Heart left ventricle (tissue), 16 donors: Measurements from ENCODE around the gene SLC38A2. TPM values are rescaled to one million over a fixed set of nuclear protein-coding genes. Genes with fewer than 3 reads are reported as not detected.
A peak's percentile ranks its signal among the peaks of the same experiment; 100 is the strongest.

Experiments used
- ATAC-seq, 4 donors: fragments of 200-7000 bp; cut with Tn5 transposase; one replicate each; pipeline ENCODE4 v1.9.1; 2020 to 2022; ENCODE audit warnings: moderate library complexity in 4 of 4, mild to moderate bottlenecking in 3 of 4, moderate number of reproducible peaks in 1 of 4
- DNase-seq, 5 donors: peaks; one replicate each; pipeline ENCODE4 v3.0.0-alpha.2; 2020
- H3K27ac ChIP-seq, 12 donors: fragments of 200-600 bp; sonication (generic) in 4 of 12; one replicate each; pipeline versions ENCODE4 v1.5.0 to v1.8.0; 2016 to 2022; ENCODE audit warnings: mild to moderate bottlenecking in 2 of 12
- H3K27me3 ChIP-seq, 9 donors: fragments of 200-600 bp; sonication (generic) in 2 of 9; one replicate each; pipeline versions ENCODE4 v1.5.1 to v1.8.0; 2016 to 2022; ENCODE audit warnings: mild to moderate bottlenecking in 3 of 9
- H3K36me3 ChIP-seq, 9 donors: fragments of 200-600 bp; sonication (generic) in 2 of 9; one replicate each; pipeline versions ENCODE4 v1.5.0 to v1.8.0; 2018 to 2022; ENCODE audit warnings: mild to moderate bottlenecking in 2 of 9
- H3K4me1 ChIP-seq, 12 donors: fragments of 200-600 bp; sonication (generic) in 4 of 12; one replicate each; pipeline versions ENCODE4 v1.5.0 to v1.8.0; 2016 to 2022; ENCODE audit warnings: mild to moderate bottlenecking in 3 of 12
- H3K4me3 ChIP-seq, 12 donors: fragments of 200-600 bp; sonication (generic) in 4 of 12; one replicate each; pipeline versions ENCODE4 v1.5.0 to v1.8.0; 2017 to 2022; ENCODE audit warnings: mild to moderate bottlenecking in 9 of 12, moderate library complexity in 4 of 12
- H3K9me3 ChIP-seq, 12 donors: fragments of 200-600 bp; sonication (generic) in 4 of 12; one replicate each; pipeline versions ENCODE4 v1.5.0 to v1.8.0; 2016 to 2022; ENCODE audit warnings: mild to moderate bottlenecking in 1 of 12
- POLR2A ChIP-seq, 2 donors: fragments of 450-650 bp; IDR thresholded peaks; one replicate each; pipeline ENCODE4 v1.6.1; 2017; ENCODE audit warnings: antibody characterized with exemption in 2 of 2, mild to moderate bottlenecking in 2 of 2, moderate library complexity in 2 of 2
- WGBS, 4 donors: extraction: QIAGEN DNeasy Blood & Tissue Kit in 2 of 4; methylation state at CpG; one replicate each; pipeline versions ENCODE4 v1.1.5 to v1.1.7; 2013 to 2018; 5-methylcytosine and 5-hydroxymethylcytosine counted together
- intact Hi-C, 10 donors: fragments of 100-400 bp; cut with DNase I; formaldehyde crosslinking; loops; one replicate each; pipeline versions ENCODE4 v1.11.1 to v1.14.2; 2022
- polyA plus RNA-seq, 2 donors: library from polyadenylated mRNA; stranded (reverse); fragments of 200-250 nt; gene quantifications; one replicate each; pipeline ENCODE4 v1.2.3, GENCODE V29; 2013
- total RNA-seq, 9 donors: library from RNA; depleted of rRNA in 2 of 9; stranded (reverse); fragments of >200 nt in 2 of 9; fragmentation: NEBNext Ultra II Directional in 3 of 9; extraction: Animal tissue kit (Norgen Biotek cat#: 25700) in 3 of 9; gene quantifications; one replicate each; pipeline versions ENCODE4 v1.1.0 to v1.2.4, GENCODE V29; 2016 to 2023
- TF ChIP-seq, protein P1 (sequence below), 12 donors: fragments of 200-600 bp; sonication (generic) in 4 of 12; IDR thresholded peaks; one replicate each; pipeline versions ENCODE4 v1.5.0 to v1.8.0; 2018 to 2022; ENCODE audit warnings: antibody characterized with exemption in 12 of 12, mild to moderate bottlenecking in 5 of 12
- donor health status: ischemic (EF 13 %, LVEDD 7.1; RV severe dilation, severe dysfunction).
- donor health status: healthy with polysubstance abuse.
- donor health status: DM: no; HTN: yes; CAD: no.
- donor health status: DM: no; HTN: no; CAD: no.
- donor health status: ischemic (EF 25% LVEDD 6.9; RV normal size, moderate dysfunction).
- donor health status: ischemic (EF 25% LVEDD 5.7; RV mildly dilated, moderate dysfunction).
- donor health status: healthy.
- donor health status: DM: yes; HTN: yes; CAD: no.
- donor health status: ischemic (EF 35%, LVEDD 5.7; RV mildly dilated, moderate dysfunction).
- donor health status: nonischemic (EF 11% LVEDD 7.7; RV severe dilation, severe dysfunction).
- donor health status: DM: yes; HTN: yes; CAD: no.
- donor health status: PGD.
- donor health status: ischemic (EF 29% LVEDD 5.4; RV normal size, mild dysfunction).
- donor health status: nonischemic (EF 23%, LVEDD 6.1; RV moderate dilation, normal function).

The SLC38A2 gene
- total and polyA plus RNA-seq, 11 donors, result 39.7 to 373 (median 161) TPM

DNA sequence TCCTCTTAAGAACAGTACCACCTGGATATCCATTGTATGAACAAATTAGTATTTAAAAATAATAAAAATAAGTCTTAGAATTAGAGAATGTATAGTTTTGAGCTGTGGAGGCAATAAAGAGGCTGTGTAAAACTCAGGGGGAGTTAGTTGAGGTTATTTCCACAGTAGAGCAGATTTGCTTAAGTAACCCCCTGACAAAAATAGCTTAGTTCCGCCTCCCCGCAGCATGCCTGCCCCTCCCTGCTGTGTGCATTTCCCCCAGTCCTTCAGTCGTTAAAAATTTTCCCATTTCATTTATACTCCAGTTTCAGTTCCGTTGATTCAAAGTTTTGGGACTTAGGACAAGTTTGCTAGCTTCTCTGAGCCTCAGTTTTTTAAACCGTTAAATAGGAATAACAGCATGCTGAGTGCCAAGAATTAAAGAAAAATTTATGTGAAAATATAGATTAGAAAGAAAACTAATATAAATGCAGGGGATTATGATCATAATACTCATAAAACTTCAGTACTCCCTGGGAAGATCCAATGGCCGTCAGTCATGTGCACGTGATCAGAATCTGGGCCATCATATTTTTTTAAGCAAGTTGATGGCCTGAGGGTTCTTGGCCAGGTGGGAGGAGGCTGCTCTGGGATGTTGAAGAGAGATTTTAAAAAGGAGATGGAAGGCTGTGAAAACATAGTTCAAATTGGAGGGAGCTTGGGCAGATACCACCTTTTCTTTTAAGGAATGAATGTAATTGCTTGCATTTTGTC lies 14.5 kb upstream of the SLC38A2 start:
- H3K9me3 ChIP-seq, result peaks cover 0 to 4% (median 0%) of the 10 kb centered on the region in 12 donors
- intact Hi-C loops, result loop anchor here in 6 of 10 donors (5.0 to 10.0 kb wide), 9 partner anchors 78 to 392 kb away; partner anchors contain the start of gene SCAF11 (in 1 of the 6)
- H3K4me1 ChIP-seq, result peaks cover 0 to 77% (median 53%) of the 10 kb centered on the region in 12 donors
- H3K4me3 ChIP-seq, result peak overlapping the region in 9 of 12 donors; percentile 1 to 36 (median 17)
- 10 to 20% (median 14%) methylated on average over 7 of the region's 7 CpGs for WGBS, 4 donors
- H3K27me3 ChIP-seq, result no peaks in the 10 kb centered on the region
- no peak for ATAC-seq
- peak; percentile 60 to 69 (median 64) for DNase-seq
- H3K36me3 ChIP-seq, result no peaks in the 10 kb centered on the region
- H3K27ac ChIP-seq, result peak overlapping the region in 11 of 12 donors; percentile 53 to 100 (median 99)
- TF ChIP-seq, protein P1, sequence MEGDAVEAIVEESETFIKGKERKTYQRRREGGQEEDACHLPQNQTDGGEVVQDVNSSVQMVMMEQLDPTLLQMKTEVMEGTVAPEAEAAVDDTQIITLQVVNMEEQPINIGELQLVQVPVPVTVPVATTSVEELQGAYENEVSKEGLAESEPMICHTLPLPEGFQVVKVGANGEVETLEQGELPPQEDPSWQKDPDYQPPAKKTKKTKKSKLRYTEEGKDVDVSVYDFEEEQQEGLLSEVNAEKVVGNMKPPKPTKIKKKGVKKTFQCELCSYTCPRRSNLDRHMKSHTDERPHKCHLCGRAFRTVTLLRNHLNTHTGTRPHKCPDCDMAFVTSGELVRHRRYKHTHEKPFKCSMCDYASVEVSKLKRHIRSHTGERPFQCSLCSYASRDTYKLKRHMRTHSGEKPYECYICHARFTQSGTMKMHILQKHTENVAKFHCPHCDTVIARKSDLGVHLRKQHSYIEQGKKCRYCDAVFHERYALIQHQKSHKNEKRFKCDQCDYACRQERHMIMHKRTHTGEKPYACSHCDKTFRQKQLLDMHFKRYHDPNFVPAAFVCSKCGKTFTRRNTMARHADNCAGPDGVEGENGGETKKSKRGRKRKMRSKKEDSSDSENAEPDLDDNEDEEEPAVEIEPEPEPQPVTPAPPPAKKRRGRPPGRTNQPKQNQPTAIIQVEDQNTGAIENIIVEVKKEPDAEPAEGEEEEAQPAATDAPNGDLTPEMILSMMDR (IDR thresholded peaks at IDR 0.05), result no peak

DNA sequence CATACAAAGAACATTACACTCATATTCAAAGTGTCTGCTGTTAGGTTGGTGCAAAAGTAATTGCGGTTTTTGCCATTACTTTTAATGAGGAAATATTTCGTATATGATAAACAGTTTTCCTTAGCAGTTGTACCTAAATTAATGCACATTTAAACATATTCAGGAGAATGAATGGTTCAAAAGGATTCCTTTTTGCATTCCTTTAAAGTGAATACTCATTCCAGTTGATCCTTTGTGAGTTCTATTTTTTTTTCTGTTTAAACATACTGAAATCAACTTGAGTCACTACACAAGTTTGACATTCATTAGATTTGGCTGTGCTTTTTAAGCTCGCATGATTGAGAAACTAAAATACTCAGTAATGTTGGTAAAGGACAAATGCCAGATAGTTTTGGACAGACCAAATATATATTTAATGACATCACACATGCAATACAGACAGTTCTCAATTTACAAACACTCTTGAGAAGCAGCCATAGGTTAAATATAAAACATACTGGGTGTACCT lies 13.8 kb upstream of the SLC38A2 start:
- DNase-seq (no peak), ATAC-seq (no peak)
- H3K36me3 ChIP-seq, result no peaks in the 10 kb centered on the region
- intact Hi-C loops, result loop anchor here in 6 of 10 donors (5.0 to 10.0 kb wide), 9 partner anchors 78 to 392 kb away; partner anchors contain the start of gene SCAF11 (in 1 of the 6)
- peak overlapping the region in 11 of 12 donors; percentile 53 to 100 (median 99) for H3K27ac ChIP-seq
- TF ChIP-seq, protein P1 (IDR thresholded peaks at IDR 0.05), result no peak
- H3K27me3 ChIP-seq, result no peaks in the 10 kb centered on the region
- WGBS, 4 donors, result 48 to 59% (median 52%) methylated on average over 3 of the region's 3 CpGs
- peak overlapping the region in 8 of 12 donors; percentile 5 to 36 (median 18) for H3K4me3 ChIP-seq
- H3K4me1 ChIP-seq, result peaks cover 0 to 81% (median 51%) of the 10 kb centered on the region in 12 donors
- H3K9me3 ChIP-seq, result peaks cover 0 to 4% (median 0%) of the 10 kb centered on the region in 12 donors

DNA sequence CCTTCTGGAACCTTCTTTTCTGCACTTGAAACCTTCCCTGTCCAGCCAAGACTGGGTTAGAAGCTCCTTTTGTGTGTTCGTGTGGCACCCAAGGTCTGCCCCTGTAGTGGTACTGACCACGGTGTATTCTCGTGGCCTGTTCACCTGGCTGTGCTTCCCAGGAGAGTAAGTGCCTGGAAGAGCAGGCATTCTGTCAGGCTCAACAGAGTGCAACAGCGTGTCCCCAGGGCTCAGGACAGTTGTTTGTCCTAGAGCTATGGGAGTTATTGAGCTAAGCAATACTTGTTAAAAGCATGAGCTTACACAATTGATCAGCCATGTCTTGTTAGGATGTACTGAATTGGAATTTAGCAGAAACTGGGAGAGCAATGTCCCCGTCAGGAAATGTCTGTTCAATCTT lies 12.9 kb upstream of the SLC38A2 start:
- Histone ChIP-seq H3K4me1 (peaks cover 0 to 71% (median 50%) of the 10 kb centered on the region in 12 donors), H3K4me3 (no peak overlapping the region), H3K27me3 (no peaks in the 10 kb centered on the region), H3K9me3 (no peaks in the 10 kb centered on the region), H3K36me3 (no peaks in the 10 kb centered on the region), H3K27ac (peak overlapping the region in 10 of 12 donors; percentile 49 to 100 (median 100))
- ATAC-seq (no peak), DNase-seq (no peak)
- TF ChIP-seq POLR2A (IDR thresholded peaks at IDR 0.05), result no peak
- TF ChIP-seq, protein P1 (IDR thresholded peaks at IDR 0.05), result no peak
- intact Hi-C loops, result loop anchor here in 6 of 10 donors (5.0 to 10.0 kb wide), 9 partner anchors 79 to 391 kb away; partner anchors contain the start of gene SCAF11 (in 1 of the 6)
- 61 to 86% (median 82%) methylated on average over 5 of the region's 5 CpGs for WGBS, 4 donors
